ENCODE measurements around the gene SNW1. TPM values are rescaled to one million over a fixed set of nuclear protein-coding genes. Genes with fewer than 3 reads are reported as not detected.
"Not testable (repeated sequence)": the region's sequence is repeated elsewhere in the genome, so short reads cannot be mapped to it uniquely, and the experiment has no call there.

SNW1 gene
- total and polyA plus RNA-seq, 4 donors: 17.3 to 33.8 (median 18.4) TPM

DNA sequence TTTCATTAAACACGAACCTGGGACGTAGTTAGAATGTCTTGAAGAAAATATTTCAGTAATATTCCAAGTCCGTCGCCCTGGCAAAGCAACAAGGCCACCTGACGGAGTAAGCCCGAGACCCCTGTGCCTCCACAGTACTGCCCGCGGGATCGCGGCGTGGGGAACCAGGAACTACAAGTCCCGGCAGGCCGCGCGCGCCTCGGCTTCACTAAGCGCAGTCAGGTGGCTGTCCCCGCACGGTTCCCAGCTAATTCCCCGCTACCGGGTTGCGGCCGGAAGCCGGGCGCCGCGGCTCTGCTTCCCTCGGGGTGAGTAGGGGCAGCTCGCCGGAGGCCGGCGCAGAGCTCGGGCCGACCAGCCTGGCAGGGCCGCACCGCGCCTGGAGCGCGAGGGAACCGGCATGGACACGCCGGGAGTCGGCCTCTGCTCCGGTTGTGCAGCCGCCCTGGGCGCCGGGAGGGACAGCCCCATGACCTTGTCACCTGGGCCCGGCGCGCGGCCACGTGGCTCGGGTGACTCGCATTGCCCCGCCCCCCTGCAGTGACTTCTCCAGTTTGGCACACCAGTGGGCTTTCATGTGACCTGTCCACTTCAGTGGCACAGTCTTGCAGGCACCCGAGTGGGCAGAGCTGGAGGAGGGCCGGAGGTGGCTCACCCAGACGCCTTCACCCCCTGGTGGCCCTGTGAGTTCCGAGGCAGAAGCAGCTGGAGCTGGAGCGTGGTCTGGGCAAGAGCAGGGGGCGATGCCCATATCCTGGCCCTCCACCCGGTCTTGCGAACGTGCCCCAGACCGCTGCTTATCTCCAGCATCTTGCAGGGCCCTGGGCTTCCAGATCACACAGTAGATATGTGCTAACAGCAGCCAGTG is 39.1 kb upstream of the SNW1 start, which contains the start of gene ADCK1:
TSS of gene ADCK1 (plus strand) at position 247 of the 868 bp plus-strand sequence. CDS start 18,870 bp downstream, outside the sequence.
- H3K4me1 ChIP-seq (ENCODE audit: control insufficient read depth in 4 of 4, insufficient read depth in 4 of 4, low read length in 3 of 4): peaks cover 0 to 8% (median 2%) of the 10 kb centered on the region in 4 donors
- under 1% methylated on average over 66 of the region's 66 CpGs for WGBS
- peak; percentile 88 for DNase-seq (ENCODE audit: low spot score)

DNA sequence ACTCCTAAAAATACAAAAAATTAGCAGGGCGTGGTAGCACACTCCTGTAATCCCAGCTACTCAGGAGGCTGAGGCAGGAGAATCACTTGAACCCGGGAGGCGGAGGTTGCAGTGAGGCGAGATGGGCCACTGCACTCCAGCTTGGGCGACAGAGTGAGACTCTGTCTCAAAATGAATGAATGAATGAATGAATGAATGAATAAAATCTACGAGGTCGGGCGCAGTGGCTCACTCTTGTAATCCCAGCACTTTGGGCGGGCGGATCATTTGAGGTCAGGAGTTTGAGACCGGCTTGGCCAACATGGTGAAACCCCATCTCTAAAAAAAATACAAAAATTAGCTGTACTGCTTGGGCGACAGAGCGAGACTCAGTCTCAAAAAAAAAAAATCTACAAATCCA is 38.5 kb upstream of the SNW1 start:
- not testable (repeated sequence) for H3K9me3 ChIP-seq (ENCODE audit: control insufficient read depth in 4 of 4, low read length in 3 of 4); H3K36me3 ChIP-seq (ENCODE audit: control insufficient read depth in 4 of 4, insufficient read depth in 3 of 4, low read depth in 1 of 4, low read length in 3 of 4); DNase-seq (ENCODE audit: low spot score); H3K4me1 ChIP-seq (ENCODE audit: control insufficient read depth in 4 of 4, insufficient read depth in 4 of 4, low read length in 3 of 4); H3K27me3 ChIP-seq (ENCODE audit: control insufficient read depth in 4 of 4, insufficient read depth in 4 of 4, low read length in 3 of 4)
- Histone ChIP-seq H3K4me3 (ENCODE audit: low read depth in 1 of 3, low read length in 3 of 3) (peak overlapping the region; percentile 69 to 95 (median 87)), H3K9ac (ENCODE audit: low read depth in 1 of 2, low read length in 2 of 2) (peak overlapping the region in 1 of 2 donors; percentile 43), H3K27ac (ENCODE audit: low read depth in 1 of 2, low read length in 2 of 2) (peak overlapping the region; percentile 92 to 93)
- 75% methylated on average over 13 of the region's 13 CpGs for WGBS

More for the DNA sequence above, 39.1 kb upstream of the SNW1 start, which contains the start of gene ADCK1:
- Histone ChIP-seq H3K4me3 (ENCODE audit: low read depth in 1 of 3, low read length in 3 of 3) (peak within 1 kb of the TSS; percentile 69 to 95 (median 87)), H3K36me3 (ENCODE audit: control insufficient read depth in 4 of 4, insufficient read depth in 3 of 4, low read depth in 1 of 4, low read length in 3 of 4) (no peaks in the 10 kb centered on the region), H3K9me3 (ENCODE audit: control insufficient read depth in 4 of 4, low read length in 3 of 4) (no peaks in the 10 kb centered on the region), H3K27ac (ENCODE audit: low read depth in 1 of 2, low read length in 2 of 2) (peak within 1 kb of the TSS; percentile 92 to 93), H3K27me3 (ENCODE audit: control insufficient read depth in 4 of 4, insufficient read depth in 4 of 4, low read length in 3 of 4) (no peaks in the 10 kb centered on the region), H3K9ac (ENCODE audit: low read depth in 1 of 2, low read length in 2 of 2) (peak within 1 kb of the TSS; percentile 60 to 85)
- TF ChIP-seq MAX (IDR thresholded peaks at IDR 0.05) (peak; percentile 27), YY1 (IDR thresholded peaks at IDR 0.05) (peak; percentile 31), GABPA (IDR thresholded peaks at IDR 0.05 in 1 of 2, conservative IDR thresholded peaks at IDR 0.05 in 1 of 2) (peak in 1 of 2 donors; percentile 79), FOXA1 (IDR thresholded peaks at IDR 0.05) (no peak), NR2F2 (IDR thresholded peaks at IDR 0.05) (no peak), RXRA (IDR thresholded peaks at IDR 0.05) (no peak), EGR1 (IDR thresholded peaks at IDR 0.05; ENCODE audit: low read depth in 2 of 2) (no peak), TAF1 (conservative IDR thresholded peaks at IDR 0.05) (no peak), JUND (IDR thresholded peaks at IDR 0.05) (no peak)
- TF ChIP-seq, protein P1, sequence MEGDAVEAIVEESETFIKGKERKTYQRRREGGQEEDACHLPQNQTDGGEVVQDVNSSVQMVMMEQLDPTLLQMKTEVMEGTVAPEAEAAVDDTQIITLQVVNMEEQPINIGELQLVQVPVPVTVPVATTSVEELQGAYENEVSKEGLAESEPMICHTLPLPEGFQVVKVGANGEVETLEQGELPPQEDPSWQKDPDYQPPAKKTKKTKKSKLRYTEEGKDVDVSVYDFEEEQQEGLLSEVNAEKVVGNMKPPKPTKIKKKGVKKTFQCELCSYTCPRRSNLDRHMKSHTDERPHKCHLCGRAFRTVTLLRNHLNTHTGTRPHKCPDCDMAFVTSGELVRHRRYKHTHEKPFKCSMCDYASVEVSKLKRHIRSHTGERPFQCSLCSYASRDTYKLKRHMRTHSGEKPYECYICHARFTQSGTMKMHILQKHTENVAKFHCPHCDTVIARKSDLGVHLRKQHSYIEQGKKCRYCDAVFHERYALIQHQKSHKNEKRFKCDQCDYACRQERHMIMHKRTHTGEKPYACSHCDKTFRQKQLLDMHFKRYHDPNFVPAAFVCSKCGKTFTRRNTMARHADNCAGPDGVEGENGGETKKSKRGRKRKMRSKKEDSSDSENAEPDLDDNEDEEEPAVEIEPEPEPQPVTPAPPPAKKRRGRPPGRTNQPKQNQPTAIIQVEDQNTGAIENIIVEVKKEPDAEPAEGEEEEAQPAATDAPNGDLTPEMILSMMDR (IDR thresholded peaks at IDR 0.05; ENCODE audit: low read depth, low read length, missing input control): peak; percentile 22
- TF ChIP-seq, protein P2, sequence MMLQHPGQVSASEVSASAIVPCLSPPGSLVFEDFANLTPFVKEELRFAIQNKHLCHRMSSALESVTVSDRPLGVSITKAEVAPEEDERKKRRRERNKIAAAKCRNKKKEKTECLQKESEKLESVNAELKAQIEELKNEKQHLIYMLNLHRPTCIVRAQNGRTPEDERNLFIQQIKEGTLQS (IDR thresholded peaks at IDR 0.05): no peak

DNA sequence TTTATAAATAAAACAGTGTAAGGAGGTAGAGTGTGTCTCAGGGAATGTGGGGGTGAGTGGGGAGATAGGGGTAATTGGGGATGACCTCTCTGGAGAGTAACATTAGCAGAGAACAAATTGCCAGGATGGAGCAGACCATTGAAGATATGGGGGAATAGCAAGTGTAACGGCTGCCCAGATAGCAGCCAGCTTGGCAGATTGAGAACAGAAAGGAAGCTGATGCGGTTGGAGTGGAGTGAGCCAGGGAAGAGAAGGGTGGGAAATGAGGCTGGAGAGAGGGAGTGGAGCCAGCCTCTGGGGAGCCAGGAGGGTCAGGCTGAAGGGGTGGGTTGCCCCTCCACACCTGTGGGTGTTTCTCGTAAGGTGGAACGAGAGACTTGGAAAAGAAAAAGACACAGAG is 33.4 kb upstream of the SNW1 start:
- Histone ChIP-seq H3K4me1 (ENCODE audit: control insufficient read depth in 4 of 4, insufficient read depth in 4 of 4, low read length in 3 of 4) (peaks cover 0 to 1% (median 0%) of the 10 kb centered on the region in 4 donors), H3K9ac (ENCODE audit: low read depth in 1 of 2, low read length in 2 of 2) (no peak overlapping the region), H3K36me3 (ENCODE audit: control insufficient read depth in 4 of 4, insufficient read depth in 3 of 4, low read depth in 1 of 4, low read length in 3 of 4) (no peaks in the 10 kb centered on the region), H3K27ac (ENCODE audit: low read depth in 1 of 2, low read length in 2 of 2) (no peak overlapping the region), H3K27me3 (ENCODE audit: control insufficient read depth in 4 of 4, insufficient read depth in 4 of 4, low read length in 3 of 4) (no peaks in the 10 kb centered on the region), H3K9me3 (ENCODE audit: control insufficient read depth in 4 of 4, low read length in 3 of 4) (no peaks in the 10 kb centered on the region), H3K4me3 (ENCODE audit: low read depth in 1 of 3, low read length in 3 of 3) (no peak overlapping the region)
- 84% methylated on average over 4 of the region's 4 CpGs for WGBS
- TF ChIP-seq JUND (IDR thresholded peaks at IDR 0.05) (no peak), SP1 (IDR thresholded peaks at IDR 0.05) (no peak)
- TF ChIP-seq, protein P3, sequence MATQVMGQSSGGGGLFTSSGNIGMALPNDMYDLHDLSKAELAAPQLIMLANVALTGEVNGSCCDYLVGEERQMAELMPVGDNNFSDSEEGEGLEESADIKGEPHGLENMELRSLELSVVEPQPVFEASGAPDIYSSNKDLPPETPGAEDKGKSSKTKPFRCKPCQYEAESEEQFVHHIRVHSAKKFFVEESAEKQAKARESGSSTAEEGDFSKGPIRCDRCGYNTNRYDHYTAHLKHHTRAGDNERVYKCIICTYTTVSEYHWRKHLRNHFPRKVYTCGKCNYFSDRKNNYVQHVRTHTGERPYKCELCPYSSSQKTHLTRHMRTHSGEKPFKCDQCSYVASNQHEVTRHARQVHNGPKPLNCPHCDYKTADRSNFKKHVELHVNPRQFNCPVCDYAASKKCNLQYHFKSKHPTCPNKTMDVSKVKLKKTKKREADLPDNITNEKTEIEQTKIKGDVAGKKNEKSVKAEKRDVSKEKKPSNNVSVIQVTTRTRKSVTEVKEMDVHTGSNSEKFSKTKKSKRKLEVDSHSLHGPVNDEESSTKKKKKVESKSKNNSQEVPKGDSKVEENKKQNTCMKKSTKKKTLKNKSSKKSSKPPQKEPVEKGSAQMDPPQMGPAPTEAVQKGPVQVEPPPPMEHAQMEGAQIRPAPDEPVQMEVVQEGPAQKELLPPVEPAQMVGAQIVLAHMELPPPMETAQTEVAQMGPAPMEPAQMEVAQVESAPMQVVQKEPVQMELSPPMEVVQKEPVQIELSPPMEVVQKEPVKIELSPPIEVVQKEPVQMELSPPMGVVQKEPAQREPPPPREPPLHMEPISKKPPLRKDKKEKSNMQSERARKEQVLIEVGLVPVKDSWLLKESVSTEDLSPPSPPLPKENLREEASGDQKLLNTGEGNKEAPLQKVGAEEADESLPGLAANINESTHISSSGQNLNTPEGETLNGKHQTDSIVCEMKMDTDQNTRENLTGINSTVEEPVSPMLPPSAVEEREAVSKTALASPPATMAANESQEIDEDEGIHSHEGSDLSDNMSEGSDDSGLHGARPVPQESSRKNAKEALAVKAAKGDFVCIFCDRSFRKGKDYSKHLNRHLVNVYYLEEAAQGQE (IDR thresholded peaks at IDR 0.05): no peak
- no peak for DNase-seq (ENCODE audit: low spot score)

- H3K9me3 ChIP-seq (ENCODE audit: control insufficient read depth in 4 of 4, low read length in 3 of 4); H3K36me3 ChIP-seq (ENCODE audit: control insufficient read depth in 4 of 4, insufficient read depth in 3 of 4, low read depth in 1 of 4, low read length in 3 of 4); H3K9ac ChIP-seq (ENCODE audit: low read depth in 1 of 2, low read length in 2 of 2); H3K27ac ChIP-seq (ENCODE audit: low read depth in 1 of 2, low read length in 2 of 2); H3K4me1 ChIP-seq (ENCODE audit: control insufficient read depth in 4 of 4, insufficient read depth in 4 of 4, low read length in 3 of 4); DNase-seq (ENCODE audit: low spot score); H3K4me3 ChIP-seq (ENCODE audit: low read depth in 1 of 3, low read length in 3 of 3); H3K27me3 ChIP-seq (ENCODE audit: control insufficient read depth in 4 of 4, insufficient read depth in 4 of 4, low read length in 3 of 4): not testable (repeated sequence)
- WGBS: 93% methylated on average over 3 of the region's 3 CpGs
Measured at GRCh38 chr14:77793255-77793654, 32.3 kb upstream of the SNW1 start.
